Lung (tissue), 12 donors: ENCODE measurements around the gene CDH23. TPM values are rescaled to one million over a fixed set of nuclear protein-coding genes. Genes with fewer than 3 reads are reported as not detected.

Experiments used
- ATAC-seq: fragments of 200-7000 bp; cut with Tn5 transposase; one replicate; pipeline ENCODE4 v1.9.1; 2020; ENCODE audit warnings: moderate number of reproducible peaks; ENCODE audit not compliant: insufficient read depth, low FRiP score
- DNase-seq, 3 donors: peaks; one replicate each; pipeline ENCODE4 v3.0.0-alpha.2; 2013 to 2017
- H3K27ac ChIP-seq, 2 donors: one replicate each; pipeline ENCODE4 v1.5.1; 2013; ENCODE audit warnings: mild to moderate bottlenecking in 2 of 2, moderate library complexity in 2 of 2, control low read depth in 1 of 2, inconsistent platforms in 1 of 2, low read depth in 1 of 2, low read length in 1 of 2
- H3K27me3 ChIP-seq, 3 donors: one replicate each; pipeline ENCODE4 v1.5.1; 2013; ENCODE audit warnings: low read length in 2 of 3; ENCODE audit not compliant: control insufficient read depth in 3 of 3, insufficient read depth in 3 of 3
- H3K36me3 ChIP-seq, 4 donors: one replicate each; pipeline ENCODE4 v1.5.1; 2013; ENCODE audit warnings: low read length in 4 of 4, mild to moderate bottlenecking in 1 of 4, moderate library complexity in 1 of 4; ENCODE audit not compliant: control insufficient read depth in 4 of 4, insufficient read depth in 4 of 4
- H3K4me1 ChIP-seq, 5 donors: one replicate each; pipeline ENCODE4 v1.5.1; 2013; ENCODE audit warnings: low read length in 5 of 5, mild to moderate bottlenecking in 2 of 5, moderate library complexity in 1 of 5; ENCODE audit not compliant: control insufficient read depth in 5 of 5, insufficient read depth in 5 of 5
- H3K4me3 ChIP-seq: one replicate; pipeline ENCODE4 v1.5.1; 2013; ENCODE audit warnings: mild to moderate bottlenecking, control low read depth, moderate library complexity
- H3K9ac ChIP-seq, 2 donors: one replicate each; pipeline ENCODE4 v1.5.1; 2013; ENCODE audit warnings: low read length in 2 of 2, control low read depth in 1 of 2; ENCODE audit not compliant: insufficient read depth in 1 of 2
- H3K9me3 ChIP-seq, 4 donors: one replicate each; pipeline ENCODE4 v1.5.1; 2013; ENCODE audit warnings: low read length in 3 of 4, mild to moderate bottlenecking in 1 of 4, moderate library complexity in 1 of 4; ENCODE audit not compliant: control insufficient read depth in 4 of 4, insufficient read depth in 3 of 4
- CTCF ChIP-seq: IDR thresholded peaks from 2 replicates; pipeline ENCODE4 v1.5.1; 2012; ENCODE audit warnings: mild to moderate bottlenecking; ENCODE audit errors: control extremely low read depth, extremely low read depth
- WGBS, 2 donors: extraction: QIAGEN DNeasy Blood & Tissue Kit; methylation state at CpG; one replicate each; pipeline ENCODE4 v1.1.7; 2013; 5-methylcytosine and 5-hydroxymethylcytosine counted together
- polyA plus RNA-seq, 2 donors: library from polyadenylated mRNA; stranded (reverse); fragments of 200-250 nt; gene quantifications; one replicate each; pipeline ENCODE4 v1.2.1, GENCODE V29; 2013
- total RNA-seq, 2 donors: library from RNA; depleted of rRNA in 1 of 2; stranded (reverse); fragments of >200 nt in 1 of 2; gene quantifications; one replicate each; pipeline ENCODE4 v1.2.1, GENCODE V29; 2014 to 2021
- donor health status: control.
- donor health status: control.
- donor health status: Bipolar disorder and iron deficiency.
- donor health status: healthy.
- donor health status: DM: yes; HTN: yes; CAD: no.

CDH23 gene
- total and polyA plus RNA-seq, 4 donors, result 4.5 to 29.5 (median 6.0) TPM

DNA sequence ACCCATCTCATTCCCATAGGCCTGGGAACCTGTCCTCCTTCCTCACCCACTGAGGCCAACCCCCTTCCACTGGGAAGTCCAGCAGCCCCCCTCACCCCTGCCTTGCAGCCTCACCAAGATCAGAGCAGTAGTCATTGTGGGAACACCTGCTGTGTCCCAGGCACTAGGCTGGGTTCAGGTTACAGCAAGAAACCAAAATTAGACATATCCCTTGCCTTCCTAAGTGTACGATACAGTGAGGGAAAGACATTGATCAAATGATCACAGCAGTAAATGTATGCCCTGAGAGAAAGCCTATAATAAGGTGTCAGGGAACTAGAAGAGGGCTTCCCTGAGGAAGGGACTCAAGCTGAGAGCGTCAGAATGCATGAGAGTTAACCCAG, 339.8 kb downstream of the CDH23 start:
- Histone ChIP-seq H3K36me3 (no peaks in the 10 kb centered on the region), H3K27ac (peak overlapping the region in 1 of 2 donors; percentile 63), H3K9ac (no peak overlapping the region), H3K4me3 (no peak overlapping the region), H3K4me1 (peaks cover 0 to 28% (median 8%) of the 10 kb centered on the region in 5 donors), H3K9me3 (no peaks in the 10 kb centered on the region), H3K27me3 (no peaks in the 10 kb centered on the region)
- no peak for DNase-seq
- 63 to 76% methylated on average over 2 of the region's 2 CpGs for WGBS, 2 donors
- no peak for TF ChIP-seq CTCF
- no peak for ATAC-seq

DNA sequence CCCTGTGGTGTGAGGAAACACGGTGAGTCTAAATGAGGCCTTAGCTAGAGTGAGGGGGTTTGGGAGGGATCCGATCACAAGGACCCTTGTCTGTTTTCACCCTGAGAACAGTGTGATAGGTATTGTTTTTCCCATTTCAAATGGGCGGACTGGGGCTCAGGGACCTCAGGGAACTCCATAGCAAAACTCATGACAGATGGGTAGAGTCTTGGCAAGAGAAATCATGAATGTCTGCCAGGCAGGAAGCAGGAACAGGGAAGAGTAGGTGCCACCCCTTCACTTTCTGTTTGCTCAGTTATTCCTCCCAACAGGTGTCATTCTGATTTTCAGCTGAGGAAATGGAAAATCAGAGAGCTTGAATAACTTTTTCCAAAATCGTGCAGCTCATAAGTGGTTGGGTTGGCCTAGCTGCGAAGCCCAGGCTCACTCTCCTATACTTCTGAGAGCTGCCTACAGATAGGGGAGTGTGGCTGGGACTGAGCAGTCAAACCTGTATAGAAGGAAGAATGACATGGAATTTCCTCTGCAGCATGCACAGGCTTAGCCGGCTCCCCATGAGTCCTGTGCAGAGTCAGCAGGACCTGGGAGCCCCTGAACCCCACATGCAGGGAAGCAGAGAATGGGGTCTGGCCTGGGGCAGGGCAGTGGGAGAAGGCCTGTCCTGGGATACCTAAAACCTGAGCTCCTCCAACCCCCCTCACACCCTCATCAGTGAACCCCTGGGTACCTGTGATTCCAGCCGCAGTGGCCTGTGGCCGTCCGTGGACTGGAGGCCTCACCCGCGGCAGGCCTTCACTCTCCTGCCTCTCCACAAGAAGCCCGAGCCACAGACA, 340.5 kb downstream of the CDH23 start:
- Histone ChIP-seq H3K27ac (peak overlapping the region in 1 of 2 donors; percentile 63), H3K4me1 (peaks cover 0 to 28% (median 8%) of the 10 kb centered on the region in 5 donors), H3K36me3 (no peaks in the 10 kb centered on the region), H3K9me3 (peaks cover 0 to 1% (median 0%) of the 10 kb centered on the region in 4 donors), H3K9ac (no peak overlapping the region), H3K27me3 (no peaks in the 10 kb centered on the region), H3K4me3 (no peak overlapping the region)
- ATAC-seq, result no peak
- WGBS, 2 donors, result 51 to 63% methylated on average over 12 of the region's 12 CpGs
- no peak for TF ChIP-seq CTCF
- no peak for DNase-seq

GRCh38 chr10:71737834-71738197, 341.1 kb downstream of the CDH23 start:
- Histone ChIP-seq H3K4me3 (no peak overlapping the region), H3K27ac (peak overlapping the region in 1 of 2 donors; percentile 63), H3K27me3 (no peaks in the 10 kb centered on the region), H3K4me1 (peaks cover 0 to 28% (median 8%) of the 10 kb centered on the region in 5 donors), H3K36me3 (no peaks in the 10 kb centered on the region), H3K9me3 (peaks cover 0 to 4% (median 0%) of the 10 kb centered on the region in 4 donors), H3K9ac (no peak overlapping the region)
- ATAC-seq (no peak), DNase-seq (no peak)
- TF ChIP-seq CTCF, result no peak
- 20 to 54% methylated on average over 3 of the region's 3 CpGs for WGBS, 2 donors
